22Rv1 (cell line): ENCODE data around the gene DERL2.

Experiments
- H3K27ac ChIP-seq: fragments of 450-650 bp; 2 replicates; pipeline ENCODE4 v1.5.1; 2017
- CTCF ChIP-seq: fragments of 450-650 bp; IDR thresholded peaks from 2 replicates; pipeline ENCODE4 v1.5.1; 2017; ENCODE audit warnings: mild to moderate bottlenecking
- ZFX ChIP-seq: fragments of 450-650 bp; IDR thresholded peaks from 2 replicates; pipeline ENCODE4 v1.6.1; 2017; ENCODE audit warnings: antibody characterized with exemption, borderline replicate concordance

Gene DERL2

DNA sequence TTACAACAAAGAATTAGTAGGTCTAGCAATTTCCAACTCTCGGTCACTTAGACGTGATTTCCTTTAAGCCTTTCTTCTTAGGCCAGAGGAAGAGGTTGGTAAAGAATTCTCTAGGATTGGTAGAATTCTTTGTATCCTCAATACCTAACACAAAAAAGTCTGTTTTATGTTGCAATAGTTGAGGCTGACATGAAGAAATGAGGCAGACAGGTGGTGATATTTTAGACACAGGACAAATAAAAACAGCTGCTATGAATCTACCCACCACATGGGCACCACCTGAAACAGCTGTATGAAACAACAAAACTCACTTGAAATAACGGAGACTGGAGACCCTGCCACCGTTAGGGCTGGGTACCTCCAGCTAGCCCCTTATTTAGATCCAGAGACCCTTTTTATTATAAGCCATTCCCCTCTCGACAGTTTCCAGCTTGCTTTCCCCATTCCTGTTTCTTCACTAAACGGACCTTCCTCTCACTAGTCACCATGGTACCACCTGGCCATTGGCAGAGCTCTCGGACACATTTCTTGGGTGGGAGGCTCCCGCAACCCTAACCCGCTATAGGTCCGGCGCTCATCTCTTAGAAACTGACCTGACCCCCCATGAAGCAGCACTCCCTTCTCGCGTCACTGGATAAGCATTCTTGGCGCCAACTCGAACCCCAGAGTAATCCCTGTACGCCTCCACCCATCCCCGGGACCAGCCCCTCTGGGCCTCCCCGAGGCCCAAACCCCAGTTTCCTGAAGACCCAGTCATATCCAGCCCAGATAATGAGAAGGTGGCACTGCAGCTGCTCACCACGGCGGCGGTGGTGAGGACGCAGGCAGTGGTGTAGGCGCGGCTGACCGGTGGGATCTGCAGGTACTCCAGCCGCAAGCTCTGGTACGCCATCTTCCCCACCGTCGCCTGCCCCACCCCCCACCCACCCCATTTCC lies at the start of gene DERL2:
Gene DERL2, minus strand, starts transcription at position 909 of the 936 bp plus-strand sequence. Its CDS starts 17 bp downstream, at position 892.
- H3K27ac ChIP-seq = peak within 1 kb of the TSS; percentile 98
- TF ChIP-seq ZFX (no peak), CTCF (no peak)

DNA sequence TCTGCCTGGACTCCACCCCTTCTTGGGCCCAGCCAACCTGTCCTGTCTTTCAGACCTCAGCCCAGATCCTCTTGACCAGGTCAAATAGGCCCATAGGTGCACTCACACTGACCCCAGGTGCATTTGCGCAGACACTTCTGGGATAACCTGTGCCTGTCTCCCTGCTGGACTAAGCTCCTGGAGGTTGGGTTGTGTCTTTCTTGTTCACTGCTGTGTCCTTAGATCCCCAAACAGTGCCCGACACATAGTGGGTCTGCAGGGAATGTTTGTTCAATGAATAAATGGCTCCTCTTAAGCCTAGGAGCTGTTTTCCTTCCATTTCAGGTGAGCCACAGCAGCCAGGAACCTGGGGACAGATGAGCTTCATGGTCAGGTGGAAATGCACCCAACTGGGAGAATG lies 49.5 kb upstream of the DERL2 start:
- TF ChIP-seq ZFX (no peak), CTCF (no peak)
- no peak overlapping the region for H3K27ac ChIP-seq

DNA sequence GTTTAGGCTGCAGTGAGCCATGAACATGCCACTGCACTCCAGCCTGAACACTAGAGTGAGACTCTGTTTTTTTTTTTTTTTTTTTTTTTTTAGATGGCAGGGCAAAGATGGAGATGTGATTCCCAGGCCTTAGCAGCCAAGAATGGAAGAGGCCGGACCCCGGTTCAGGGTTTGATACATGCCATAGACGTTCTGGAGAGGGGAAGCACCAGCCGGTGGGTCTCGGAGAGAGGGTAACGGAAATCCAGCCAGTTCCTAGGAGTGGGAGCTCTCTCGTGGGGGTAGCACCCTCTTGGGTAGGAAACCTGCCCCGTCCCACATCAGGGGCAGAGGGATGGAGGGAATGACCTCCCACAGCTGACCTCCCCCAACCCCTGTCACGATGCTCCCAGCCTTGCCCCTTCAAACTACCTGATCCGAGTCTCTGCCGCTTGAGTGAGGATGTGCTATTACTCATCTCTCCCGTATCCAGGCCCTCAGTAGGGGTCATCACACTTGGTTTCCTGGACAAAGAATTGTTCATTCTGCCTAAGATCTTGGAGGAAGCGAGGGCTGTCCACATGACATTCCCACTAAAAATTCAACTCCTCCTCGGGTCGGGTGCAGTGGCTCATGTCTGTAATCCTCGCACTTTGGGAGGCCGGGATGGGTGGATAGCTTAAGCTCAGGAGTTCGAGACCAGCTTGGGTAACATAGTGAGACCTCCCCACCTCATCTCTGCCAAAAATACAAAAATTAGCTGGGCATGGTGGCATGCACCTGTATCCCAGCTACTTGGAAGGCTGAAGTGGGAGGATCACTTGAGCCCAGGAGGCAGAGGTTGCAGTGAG lies 47.7 kb upstream of the DERL2 start:
- TF ChIP-seq ZFX = no peak
- no peak for TF ChIP-seq CTCF

GRCh38 chr17:5532581-5532980 lies 46.6 kb upstream of the DERL2 start:
- TF ChIP-seq CTCF = no peak
- TF ChIP-seq ZFX = no peak
- H3K27ac ChIP-seq = no peak overlapping the region

More for the DNA sequence above, 47.7 kb upstream of the DERL2 start:
- no peak overlapping the region for H3K27ac ChIP-seq

DNA sequence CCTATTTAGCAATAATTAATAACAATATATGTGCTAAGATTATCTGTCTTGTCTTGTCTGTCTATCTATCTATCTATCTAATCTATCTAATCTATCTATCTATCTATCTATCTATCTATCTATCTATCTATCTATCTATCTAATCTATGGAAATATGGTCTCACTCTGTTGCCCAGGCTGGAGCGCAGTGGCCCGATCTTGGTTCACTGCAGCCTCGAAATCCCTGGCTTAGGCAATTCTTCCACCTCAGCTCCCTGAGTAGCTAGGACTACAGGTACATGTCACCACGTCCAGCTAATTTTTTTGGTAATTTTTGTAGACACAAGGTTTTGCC lies 45.1 kb upstream of the DERL2 start:
- TF ChIP-seq CTCF = no peak
- TF ChIP-seq ZFX = no peak
- no peak overlapping the region for H3K27ac ChIP-seq

- TF ChIP-seq CTCF (no peak), ZFX (no peak)
Measured at GRCh38 chr17:5530265-5531084, 44.5 kb upstream of the DERL2 start.

More at GRCh38 chr17:5530265-5531084, 44.5 kb upstream of the DERL2 start:
- no peak overlapping the region for H3K27ac ChIP-seq
